SK-N-SH (cell line): ENCODE data around the gene CRABP1. TPM values are rescaled to one million over a fixed set of nuclear protein-coding genes. Genes with fewer than 3 reads are reported as not detected.
A peak's percentile ranks its signal among the peaks of the same experiment; 100 is the strongest.

ENCODE experiments used
- CTCF ChIA-PET: fragments of 300-600, 350-600 bp; formaldehyde crosslinking; extraction: SDS; loops from one replicate; lab custom pipeline; 2021; lab: Yijun Ruan, JAX
- POLR2A ChIA-PET: fragments of 350-600 bp; sonication (Branson Sonifier 250); formaldehyde crosslinking; extraction: SDS; loops from one replicate; lab custom pipeline; 2020; ENCODE audit warnings: antibody characterized with exemption, inconsistent platforms; lab: Yijun Ruan, JAX
- DNase-seq: peaks from one replicate; pipeline ENCODE4 v3.0.0; 2012
- H2AFZ ChIP-seq: fragments of 200-600 bp; sonication (generic); 2 replicates; pipeline ENCODE4 v1.8.1; 2016; ENCODE audit warnings: antibody characterized with exemption, mild to moderate bottlenecking, low read depth
- H3F3A ChIP-seq: fragments of 200-600 bp; sonication (generic); replicated peaks from 2 replicates; pipeline ENCODE3; 2016; ENCODE audit warnings: antibody characterized with exemption, mild to moderate bottlenecking; ENCODE audit not compliant: insufficient read depth
- H3K27ac ChIP-seq, 2 experiments: fragments of 200-500 bp in 1 of 2; fragments of 200-600 bp in 1 of 2; sonication (Bioruptor generic) in 1 of 2; sonication (generic), shearing (Covaris generic) in 1 of 2; 2 replicates each; pipeline versions ENCODE4 v1.5.1 to v1.6.1; 2014 to 2016; ENCODE audit warnings: low read depth in 2 of 2, inconsistent platforms in 1 of 2, low read length in 1 of 2, mild to moderate bottlenecking in 1 of 2, mixed read lengths in 1 of 2
- H3K27me3 ChIP-seq: fragments of 200-600 bp; sonication (generic), shearing (Covaris generic); 2 replicates; pipeline ENCODE4 v1.6.1; 2016; ENCODE audit warnings: mixed run types; ENCODE audit not compliant: insufficient read depth
- H3K36me3 ChIP-seq, 2 experiments: fragments of 200-500 bp in 1 of 2; fragments of 200-600 bp in 1 of 2; sonication (Bioruptor generic) in 1 of 2; sonication (generic) in 1 of 2; replicated peaks in 1 of 2; 2 replicates each; pipeline versions ENCODE3 to v1.5.1; 2014 to 2016; ENCODE audit warnings: low read length in 1 of 2, mild to moderate bottlenecking in 1 of 2; ENCODE audit not compliant: insufficient read depth in 2 of 2, control insufficient read depth in 1 of 2
- H3K4me1 ChIP-seq, 2 experiments: fragments of 200-500 bp in 1 of 2; fragments of 200-600 bp in 1 of 2; sonication (Bioruptor generic) in 1 of 2; sonication (generic), shearing (Covaris generic) in 1 of 2; 2 replicates each; pipeline versions ENCODE4 v1.5.1 to v1.6.1; 2014 to 2016; ENCODE audit warnings: low read depth in 1 of 2, low read length in 1 of 2, mixed run types in 1 of 2; ENCODE audit not compliant: insufficient read depth in 2 of 2, control insufficient read depth in 1 of 2
- H3K4me2 ChIP-seq: fragments of 200-600 bp; sonication (generic), shearing (Covaris generic); 2 replicates; pipeline ENCODE4 v1.6.1; 2017; ENCODE audit warnings: mixed run types
- H3K4me3 ChIP-seq, 2 experiments: fragments of 200-500 bp in 1 of 2; fragments of 200-600 bp in 1 of 2; sonication (Bioruptor generic) in 1 of 2; sonication (generic), shearing (Covaris generic) in 1 of 2; 2 replicates each; pipeline versions ENCODE4 v1.5.1 to v1.8.1; 2014 to 2016; ENCODE audit warnings: low read depth in 2 of 2, inconsistent platforms in 1 of 2, low read length in 1 of 2, mild to moderate bottlenecking in 1 of 2, mixed read lengths in 1 of 2, moderate library complexity in 1 of 2
- H3K79me2 ChIP-seq: fragments of 200-600 bp; sonication (generic); 2 replicates; pipeline ENCODE4 v1.8.1; 2017; ENCODE audit warnings: mild to moderate bottlenecking; ENCODE audit not compliant: insufficient read depth
- H3K9ac ChIP-seq: fragments of 200-600 bp; sonication (generic); 2 replicates; pipeline ENCODE4 v1.6.1; 2017; ENCODE audit warnings: mixed run types
- H3K9me2 ChIP-seq: fragments of 200-600 bp; sonication (generic); 2 replicates; pipeline ENCODE4 v1.6.1; 2017; ENCODE audit warnings: mixed run types
- H3K9me3 ChIP-seq: fragments of 200-600 bp; sonication (generic); 2 replicates; pipeline ENCODE4 v1.6.1; 2017; ENCODE audit warnings: mixed run types, mild to moderate bottlenecking, moderate library complexity
- H4K20me1 ChIP-seq: fragments of 200-600 bp; sonication (generic); 2 replicates; pipeline ENCODE4 v1.6.1; 2017; ENCODE audit warnings: mild to moderate bottlenecking, mixed run types; ENCODE audit not compliant: insufficient read depth
- CHD2 ChIP-seq: fragments of 150-350 bp; IDR thresholded peaks from 2 replicates; pipeline ENCODE4 v1.6.1; 2018; ENCODE audit warnings: low read length; ENCODE audit not compliant: partially characterized antibody
- EP300 ChIP-seq, 2 experiments: IDR thresholded peaks; 2 replicates each; pipeline versions ENCODE4 v1.4.0 to v1.6.1; 2012; ENCODE audit warnings: borderline replicate concordance in 1 of 2, low read depth in 1 of 2, low read length in 1 of 2
- GATA2 ChIP-seq: sonication (generic); formaldehyde crosslinking; IDR thresholded peaks from 2 replicates; pipeline ENCODE4 v1.5.0; 2020; ENCODE audit warnings: mild to moderate bottlenecking, missing genetic modification reagents
- MXI1 ChIP-seq: IDR thresholded peaks from 2 replicates; pipeline ENCODE4 v1.6.1; 2012; ENCODE audit warnings: mild to moderate bottlenecking, low read depth, low read length, improper control_type of control experiment
- NFIC ChIP-seq: IDR thresholded peaks from 2 replicates; pipeline ENCODE4 v1.4.0; 2012; ENCODE audit warnings: borderline replicate concordance
- NRF1 ChIP-seq: IDR thresholded peaks from 2 replicates; pipeline ENCODE4 v1.6.1; 2012; ENCODE audit warnings: low read depth, mild to moderate bottlenecking, low read length
- PBX3 ChIP-seq: IDR thresholded peaks from 2 replicates; pipeline ENCODE4; 2012
- POLR2AphosphoS5 ChIP-seq: IDR thresholded peaks from 2 replicates; pipeline ENCODE4 v1.6.1; 2012; ENCODE audit warnings: low read depth, low read length
- REST ChIP-seq: IDR thresholded peaks from 2 replicates; pipeline ENCODE4 v1.6.1; 2012; ENCODE audit warnings: mild to moderate bottlenecking, low read depth, low read length, moderate library complexity
- SMC3 ChIP-seq: IDR thresholded peaks from 2 replicates; pipeline ENCODE4 v1.6.1; 2012; ENCODE audit warnings: low read depth, low read length, improper control_type of control experiment
- TCF12 ChIP-seq: IDR thresholded peaks from 2 replicates; pipeline ENCODE4 v1.4.0; 2012
- USF1 ChIP-seq: IDR thresholded peaks from 2 replicates; pipeline ENCODE4 v1.4.0; 2012; ENCODE audit warnings: low read depth, borderline replicate concordance
- USF2 ChIP-seq: fragments of 150-350 bp; IDR thresholded peaks from 2 replicates; pipeline ENCODE4 v1.6.1; 2017; ENCODE audit warnings: antibody characterized with exemption, low read length, low read depth, borderline replicate concordance
- YY1 ChIP-seq: IDR thresholded peaks from 2 replicates; pipeline ENCODE4 v1.4.0; 2012; ENCODE audit warnings: low read depth, mild to moderate bottlenecking
- polyA plus RNA-seq, 3 experiments: library from polyadenylated mRNA; depleted of rRNA; stranded (reverse); fragments of >200 nt; gene quantifications; 2 replicates each; pipeline ENCODE4 v1.2.3, GENCODE V29; 2012

The CRABP1 gene
- polyA plus RNA-seq, 1 of the 3 experiments (the other 2 are of a cell fraction), result 1.0 TPM

GRCh38 chr15:78301326-78301725 lies 38.8 kb upstream of the CRABP1 start:
- Histone ChIP-seq H3K9me3 (no peaks in the 10 kb centered on the region), H3K9ac (no peak overlapping the region), H3K4me3 (no peak overlapping the region), H3K79me2 (peaks cover 30% of the 10 kb centered on the region), H3K27ac (peak overlapping the region in 1 of 2 experiments; percentile 87; a peak in 2 of 4 replicates), H3F3A (peaks cover 33% of the 10 kb centered on the region), H2AFZ (no peak overlapping the region), H4K20me1 (no peaks in the 10 kb centered on the region), H3K27me3 (no peaks in the 10 kb centered on the region), H3K36me3 (no peaks in the 10 kb centered on the region), H3K9me2 (no peaks in the 10 kb centered on the region), H3K4me1 (peaks cover 14 to 26% of the 10 kb centered on the region in 2 experiments), H3K4me2 (0 out of 2 replicates have a peak overlapping the region, but pooled peaks have one; percentile 27)
- POLR2A ChIA-PET, result no interaction called here
- CTCF ChIA-PET, result interaction anchor here (31.8 kb wide), 1 partner anchor 107 kb away, joined by 772 read pairs; no protein-coding TSS in a partner anchor
- no peak for DNase-seq
- TF ChIP-seq USF1 (no peak), USF2 (no peak), POLR2AphosphoS5 (no peak), SMC3 (no peak), EP300 (IDR thresholded peaks at IDR 0.05; ENCODE audit: borderline replicate concordance in 1 of 2, low read depth in 1 of 2, low read length in 1 of 2) (no peak), NFIC (no peak), TCF12 (no peak), GATA2 (CRISPR knock-in tag) (no peak), NRF1 (no peak), PBX3 (no peak), REST (no peak), MXI1 (no peak), YY1 (no peak), CHD2 (no peak)
